Heart left ventricle (tissue), 16 donors: ENCODE results near the gene DHX38. TPM values are rescaled to one million over a fixed set of nuclear protein-coding genes. Genes with fewer than 3 reads are reported as not detected.
A peak's percentile ranks its signal among the peaks of the same experiment; 100 is the strongest.

ENCODE experiments used
- ATAC-seq, 4 donors: fragments of 200-7000 bp; cut with Tn5 transposase; one replicate each; pipeline ENCODE4 v1.9.1; 2020 to 2022; ENCODE audit warnings: moderate library complexity in 4 of 4, mild to moderate bottlenecking in 3 of 4, moderate number of reproducible peaks in 1 of 4
- DNase-seq, 5 donors: peaks; one replicate each; pipeline ENCODE4 v3.0.0-alpha.2; 2020
- H3K27ac ChIP-seq, 12 donors: fragments of 200-600 bp; sonication (generic) in 4 of 12; one replicate each; pipeline versions ENCODE4 v1.5.0 to v1.8.0; 2016 to 2022; ENCODE audit warnings: mild to moderate bottlenecking in 2 of 12
- H3K27me3 ChIP-seq, 9 donors: fragments of 200-600 bp; sonication (generic) in 2 of 9; one replicate each; pipeline versions ENCODE4 v1.5.1 to v1.8.0; 2016 to 2022; ENCODE audit warnings: mild to moderate bottlenecking in 3 of 9
- H3K36me3 ChIP-seq, 9 donors: fragments of 200-600 bp; sonication (generic) in 2 of 9; one replicate each; pipeline versions ENCODE4 v1.5.0 to v1.8.0; 2018 to 2022; ENCODE audit warnings: mild to moderate bottlenecking in 2 of 9
- H3K4me1 ChIP-seq, 12 donors: fragments of 200-600 bp; sonication (generic) in 4 of 12; one replicate each; pipeline versions ENCODE4 v1.5.0 to v1.8.0; 2016 to 2022; ENCODE audit warnings: mild to moderate bottlenecking in 3 of 12
- H3K4me3 ChIP-seq, 12 donors: fragments of 200-600 bp; sonication (generic) in 4 of 12; one replicate each; pipeline versions ENCODE4 v1.5.0 to v1.8.0; 2017 to 2022; ENCODE audit warnings: mild to moderate bottlenecking in 9 of 12, moderate library complexity in 4 of 12
- H3K9me3 ChIP-seq, 12 donors: fragments of 200-600 bp; sonication (generic) in 4 of 12; one replicate each; pipeline versions ENCODE4 v1.5.0 to v1.8.0; 2016 to 2022; ENCODE audit warnings: mild to moderate bottlenecking in 1 of 12
- CTCF ChIP-seq, 12 donors: fragments of 200-600 bp; sonication (generic) in 4 of 12; IDR thresholded peaks; one replicate each; pipeline versions ENCODE4 v1.5.0 to v1.8.0; 2018 to 2022; ENCODE audit warnings: antibody characterized with exemption in 12 of 12, mild to moderate bottlenecking in 5 of 12
- POLR2A ChIP-seq, 2 donors: fragments of 450-650 bp; IDR thresholded peaks; one replicate each; pipeline ENCODE4 v1.6.1; 2017; ENCODE audit warnings: antibody characterized with exemption in 2 of 2, mild to moderate bottlenecking in 2 of 2, moderate library complexity in 2 of 2
- WGBS, 4 donors: extraction: QIAGEN DNeasy Blood & Tissue Kit in 2 of 4; methylation state at CpG; one replicate each; pipeline versions ENCODE4 v1.1.5 to v1.1.7; 2013 to 2018; 5-methylcytosine and 5-hydroxymethylcytosine counted together
- intact Hi-C, 10 donors: fragments of 100-400 bp; cut with DNase I; formaldehyde crosslinking; loops; one replicate each; pipeline versions ENCODE4 v1.11.1 to v1.14.2; 2022
- polyA plus RNA-seq, 2 donors: library from polyadenylated mRNA; stranded (reverse); fragments of 200-250 nt; gene quantifications; one replicate each; pipeline ENCODE4 v1.2.3, GENCODE V29; 2013
- total RNA-seq, 9 donors: library from RNA; depleted of rRNA in 2 of 9; stranded (reverse); fragments of >200 nt in 2 of 9; fragmentation: NEBNext Ultra II Directional in 3 of 9; extraction: Animal tissue kit (Norgen Biotek cat#: 25700) in 3 of 9; gene quantifications; one replicate each; pipeline versions ENCODE4 v1.1.0 to v1.2.4, GENCODE V29; 2016 to 2023
- donor health status: ischemic (EF 13 %, LVEDD 7.1; RV severe dilation, severe dysfunction).
- donor health status: healthy with polysubstance abuse.
- donor health status: DM: no; HTN: yes; CAD: no.
- donor health status: DM: no; HTN: no; CAD: no.
- donor health status: ischemic (EF 25% LVEDD 6.9; RV normal size, moderate dysfunction).
- donor health status: ischemic (EF 25% LVEDD 5.7; RV mildly dilated, moderate dysfunction).
- donor health status: healthy.
- donor health status: DM: yes; HTN: yes; CAD: no.
- donor health status: ischemic (EF 35%, LVEDD 5.7; RV mildly dilated, moderate dysfunction).
- donor health status: nonischemic (EF 11% LVEDD 7.7; RV severe dilation, severe dysfunction).
- donor health status: DM: yes; HTN: yes; CAD: no.
- donor health status: PGD.
- donor health status: ischemic (EF 29% LVEDD 5.4; RV normal size, mild dysfunction).
- donor health status: nonischemic (EF 23%, LVEDD 6.1; RV moderate dilation, normal function).

DHX38 gene
- total and polyA plus RNA-seq, 11 donors, result 30.6 to 66.5 (median 41.4) TPM

GRCh38 chr16:72122916-72123315, 29.3 kb downstream of the DHX38 start:
- ATAC-seq (no peak), DNase-seq (no peak)
- TF ChIP-seq POLR2A (IDR thresholded peaks at IDR 0.05) (no peak), CTCF (IDR thresholded peaks at IDR 0.05) (no peak)
- intact Hi-C loops, result loop anchor here in 7 of 10 donors (10.0 kb wide), 4 partner anchors 58 to 1832 kb away; partner anchors contain the start of gene HPR (in 1 of the 7)
- Histone ChIP-seq H3K36me3 (no peaks in the 10 kb centered on the region), H3K27me3 (peaks cover 0 to 4% (median 0%) of the 10 kb centered on the region in 9 donors), H3K9me3 (peaks cover 0 to 5% (median 0%) of the 10 kb centered on the region in 12 donors), H3K27ac (no peak overlapping the region), H3K4me3 (no peak overlapping the region), H3K4me1 (peaks cover 0 to 22% (median 0%) of the 10 kb centered on the region in 12 donors)
- 84 to 90% (median 86%) methylated on average over 11 of the region's 11 CpGs for WGBS, 4 donors

- TF ChIP-seq POLR2A (IDR thresholded peaks at IDR 0.05) (no peak), CTCF (IDR thresholded peaks at IDR 0.05) (no peak)
- no peak overlapping the region for H3K4me3 ChIP-seq
- H3K27me3 ChIP-seq, result peaks cover 0 to 4% (median 0%) of the 10 kb centered on the region in 9 donors
- peaks cover 0 to 7% (median 0%) of the 10 kb centered on the region in 12 donors for H3K9me3 ChIP-seq
- H3K4me1 ChIP-seq, result peaks cover 0 to 22% (median 0%) of the 10 kb centered on the region in 12 donors
- H3K27ac ChIP-seq, result no peak overlapping the region
- ATAC-seq, result no peak
- DNase-seq, result no peak
- H3K36me3 ChIP-seq, result no peaks in the 10 kb centered on the region
- whole genome bisulfite sequencing, 4 donors, result 69 to 89% (median 80%) methylated on average over 8 of the region's 8 CpGs
- intact Hi-C loops, result loop anchor here in 7 of 10 donors (10.0 kb wide), 4 partner anchors 59 to 1831 kb away; partner anchors contain the start of gene HPR (in 1 of the 7)
Observed at GRCh38 chr16:72123426-72123825, 29.8 kb downstream of the DHX38 start.

GRCh38 chr16:72124148-72124547, 30.5 kb downstream of the DHX38 start:
- Histone ChIP-seq H3K4me3 (no peak overlapping the region), H3K27ac (no peak overlapping the region), H3K36me3 (no peaks in the 10 kb centered on the region), H3K27me3 (peaks cover 0 to 4% (median 0%) of the 10 kb centered on the region in 9 donors), H3K4me1 (peaks cover 0 to 22% (median 0%) of the 10 kb centered on the region in 12 donors), H3K9me3 (peaks cover 0 to 7% (median 0%) of the 10 kb centered on the region in 12 donors)
- TF ChIP-seq POLR2A (IDR thresholded peaks at IDR 0.05) (no peak), CTCF (IDR thresholded peaks at IDR 0.05) (no peak)
- ATAC-seq, result no peak
- DNase-seq, result no peak
- intact Hi-C loops, result loop anchor here in 7 of 10 donors (10.0 kb wide), 4 partner anchors 59 to 1831 kb away; partner anchors contain the start of gene HPR (in 1 of the 7)
- 80 to 97% (median 90%) methylated on average over 1 to 3 of the region's 3 CpGs for WGBS, 4 donors

GRCh38 chr16:72124761-72125634, 31.4 kb downstream of the DHX38 start:
- intact Hi-C loops, result loop anchor here (5.0 to 10.0 kb wide), 8 partner anchors 60 to 1832 kb away; partner anchors contain the start of gene HPR (in 1 of the 10)
- peak; percentile 32 to 86 (median 84) for ATAC-seq
- Histone ChIP-seq H3K4me3 (peak overlapping the region in 1 of 12 donors; percentile 27), H3K9me3 (peaks cover 0 to 7% (median 0%) of the 10 kb centered on the region in 12 donors), H3K36me3 (no peaks in the 10 kb centered on the region), H3K4me1 (peaks cover 0 to 22% (median 0%) of the 10 kb centered on the region in 12 donors), H3K27ac (peak overlapping the region in 3 of 12 donors; percentile 22 to 80 (median 25)), H3K27me3 (peaks cover 0 to 8% (median 0%) of the 10 kb centered on the region in 9 donors)
- TF ChIP-seq CTCF (IDR thresholded peaks at IDR 0.05) (peak; percentile 59 to 84 (median 70)), POLR2A (IDR thresholded peaks at IDR 0.05) (no peak)
- 28 to 36% (median 30%) methylated on average over 12 to 13 of the region's 13 CpGs for WGBS, 4 donors
- peak; percentile 57 to 76 (median 70) for DNase-seq
